ENCODE measurements around the gene ZC3H8.
A peak's percentile ranks its signal among the peaks of the same experiment; 100 is the strongest.

The ZC3H8 gene

DNA sequence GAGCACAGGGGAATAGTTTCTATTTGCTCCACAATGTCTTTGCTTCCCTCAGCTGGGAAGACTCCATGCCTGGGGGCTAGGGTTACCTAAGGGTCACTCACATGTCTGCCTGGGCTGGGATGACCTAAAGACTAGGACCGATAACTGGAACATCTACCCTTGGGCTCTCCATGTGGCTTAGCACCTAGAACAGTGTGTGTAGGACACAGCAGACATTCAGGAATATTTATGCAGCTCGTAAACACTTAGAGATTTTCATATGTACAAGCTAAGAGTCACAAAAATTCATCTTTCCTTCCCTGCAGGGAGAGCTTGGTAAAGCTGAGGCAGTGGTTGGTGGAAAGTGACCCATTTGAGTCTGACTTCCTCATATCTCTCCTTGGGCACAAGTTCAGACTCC lies 60.8 kb downstream of the ZC3H8 start:
- Histone ChIP-seq H3K9me3 (ENCODE audit: insufficient read depth, low read depth, low read length) (no peaks in the 10 kb centered on the region), H3K4me1 (ENCODE audit: insufficient read depth, low read length, poor library complexity, severe bottlenecking) (peaks cover 31% of the 10 kb centered on the region), H3K27me3 (ENCODE audit: insufficient read depth, low read length, poor library complexity, severe bottlenecking) (no peaks in the 10 kb centered on the region), H3K9me2 (replicated peaks; ENCODE audit: low read depth, low read length) (no peaks in the 10 kb centered on the region), H2AFZ (ENCODE audit: low read length) (no peak overlapping the region), H3F3A (ENCODE audit: low read depth) (no peaks in the 10 kb centered on the region), H3K4me2 (ENCODE audit: low read depth, low read length, poor library complexity, severe bottlenecking) (no peak overlapping the region), H3K4me3 (ENCODE audit: low read length, poor library complexity, severe bottlenecking) (no peak overlapping the region), H4K20me1 (ENCODE audit: insufficient read depth, low read length, poor library complexity, severe bottlenecking) (no peaks in the 10 kb centered on the region), H3K9ac (ENCODE audit: low read depth, low read length, poor library complexity, severe bottlenecking) (no peak overlapping the region), H3K79me2 (ENCODE audit: insufficient read depth, low read length) (no peaks in the 10 kb centered on the region), H3K36me3 (ENCODE audit: insufficient read depth, low read length) (no peaks in the 10 kb centered on the region)
- TF ChIP-seq EZH2phosphoT487 (IDR thresholded peaks at IDR 0.05; ENCODE audit: borderline replicate concordance) = no peak
- TF ChIP-seq CTCF (conservative IDR thresholded peaks at IDR 0.05; ENCODE audit: low read length) = no peak

- H2AFZ ChIP-seq (ENCODE audit: low read length) = no peak overlapping the region
- H3F3A ChIP-seq (ENCODE audit: low read depth) = no peaks in the 10 kb centered on the region
- H3K9me3 ChIP-seq (ENCODE audit: insufficient read depth, low read depth, low read length) = no peaks in the 10 kb centered on the region
- peaks cover 47% of the 10 kb centered on the region for H3K4me1 ChIP-seq (ENCODE audit: insufficient read depth, low read length, poor library complexity, severe bottlenecking)
- H3K4me2 ChIP-seq (ENCODE audit: low read depth, low read length, poor library complexity, severe bottlenecking) = no peak overlapping the region
- H3K9ac ChIP-seq (ENCODE audit: low read depth, low read length, poor library complexity, severe bottlenecking) = peak overlapping the region; percentile 59
- H3K4me3 ChIP-seq (ENCODE audit: low read length, poor library complexity, severe bottlenecking) = no peak overlapping the region
- no peaks in the 10 kb centered on the region for H3K79me2 ChIP-seq (ENCODE audit: insufficient read depth, low read length)
- no peaks in the 10 kb centered on the region for H3K27me3 ChIP-seq (ENCODE audit: insufficient read depth, low read length, poor library complexity, severe bottlenecking)
- H3K36me3 ChIP-seq (ENCODE audit: insufficient read depth, low read length) = no peaks in the 10 kb centered on the region
- TF ChIP-seq EZH2phosphoT487 (IDR thresholded peaks at IDR 0.05; ENCODE audit: borderline replicate concordance) = no peak
- no peak for TF ChIP-seq CTCF (conservative IDR thresholded peaks at IDR 0.05; ENCODE audit: low read length)
- H4K20me1 ChIP-seq (ENCODE audit: insufficient read depth, low read length, poor library complexity, severe bottlenecking) = no peaks in the 10 kb centered on the region
- no peaks in the 10 kb centered on the region for H3K9me2 ChIP-seq (replicated peaks; ENCODE audit: low read depth, low read length)
These were observed 65.8 kb downstream of the ZC3H8 start for GRCh38 chr2:112189001-112189556.

DNA sequence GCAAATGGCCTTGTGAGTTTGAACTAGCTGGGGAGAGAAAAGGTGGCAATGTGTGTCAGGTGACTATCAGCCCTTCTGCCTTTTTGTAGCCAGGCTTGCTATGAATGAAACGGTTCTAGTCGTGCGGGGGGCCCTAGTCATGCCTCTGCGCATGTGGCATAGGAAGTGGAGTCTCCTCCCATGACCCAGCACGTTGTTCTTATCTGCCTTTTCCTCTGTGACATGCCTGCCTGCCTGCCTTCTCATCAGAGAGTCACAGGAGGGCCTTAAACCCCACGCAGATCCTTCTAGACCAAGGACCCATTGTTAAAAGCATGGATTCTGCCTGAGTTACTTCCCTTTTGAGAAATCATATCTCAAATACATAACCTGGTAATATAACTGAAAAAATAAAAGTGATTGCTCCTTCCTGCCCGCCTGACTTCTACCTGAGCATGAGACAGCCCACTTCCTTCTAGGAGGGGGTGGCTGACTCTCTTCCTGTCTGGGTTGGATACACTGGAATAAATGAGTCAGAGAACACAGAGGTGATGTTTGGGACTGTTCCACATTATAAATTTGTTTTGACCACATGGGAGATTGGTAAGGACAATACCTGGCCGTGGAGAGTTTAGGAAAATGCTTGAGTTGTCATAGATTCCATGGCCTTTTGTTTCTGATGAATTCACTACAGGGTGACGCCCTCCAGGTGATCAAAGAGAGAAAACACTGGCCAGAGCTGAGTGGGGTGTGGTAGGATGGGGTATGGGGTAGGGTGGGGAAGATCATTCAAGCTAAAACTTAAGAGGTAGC lies 66.8 kb downstream of the ZC3H8 start:
- Histone ChIP-seq H3F3A (ENCODE audit: low read depth) (no peaks in the 10 kb centered on the region), H3K4me3 (ENCODE audit: low read length, poor library complexity, severe bottlenecking) (peak overlapping the region; percentile 43), H3K36me3 (ENCODE audit: insufficient read depth, low read length) (no peaks in the 10 kb centered on the region), H3K27me3 (ENCODE audit: insufficient read depth, low read length, poor library complexity, severe bottlenecking) (no peaks in the 10 kb centered on the region), H2AFZ (ENCODE audit: low read length) (peak overlapping the region; percentile 67), H3K9ac (ENCODE audit: low read depth, low read length, poor library complexity, severe bottlenecking) (peak overlapping the region; percentile 59), H3K9me2 (replicated peaks; ENCODE audit: low read depth, low read length) (no peaks in the 10 kb centered on the region), H3K4me1 (ENCODE audit: insufficient read depth, low read length, poor library complexity, severe bottlenecking) (peaks cover 58% of the 10 kb centered on the region), H4K20me1 (ENCODE audit: insufficient read depth, low read length, poor library complexity, severe bottlenecking) (no peaks in the 10 kb centered on the region), H3K9me3 (ENCODE audit: insufficient read depth, low read depth, low read length) (no peaks in the 10 kb centered on the region), H3K79me2 (ENCODE audit: insufficient read depth, low read length) (no peaks in the 10 kb centered on the region), H3K4me2 (ENCODE audit: low read depth, low read length, poor library complexity, severe bottlenecking) (peak overlapping the region; percentile 71)
- no peak for TF ChIP-seq EZH2phosphoT487 (IDR thresholded peaks at IDR 0.05; ENCODE audit: borderline replicate concordance)
- no peak for TF ChIP-seq CTCF (conservative IDR thresholded peaks at IDR 0.05; ENCODE audit: low read length)

Data from Loucy (cell line).